Lower leg skin (tissue), 4 donors: ENCODE data around the gene ZRANB1. TPM values are rescaled to one million over a fixed set of nuclear protein-coding genes. Genes with fewer than 3 reads are reported as not detected.

Source experiments
- DNase-seq, 2 donors: peaks; one replicate each; pipeline ENCODE4 v3.0.0-alpha.2; 2019; ENCODE audit warnings: low spot score in 2 of 2
- H3K4me3 ChIP-seq: fragments of 200-600 bp; sonication (generic); 2 replicates; pipeline ENCODE4 v1.5.1; 2017; ENCODE audit warnings: mild to moderate bottlenecking, low read depth; ENCODE audit not compliant: poor library complexity, severe bottlenecking
- POLR2A ChIP-seq, 2 donors: fragments of 450-650 bp; IDR thresholded peaks; one replicate each; pipeline ENCODE4 v1.6.1; 2016 to 2017; ENCODE audit warnings: antibody characterized with exemption in 2 of 2, mild to moderate bottlenecking in 1 of 2, moderate library complexity in 1 of 2
- WGBS, 2 donors: methylation state at CpG; one replicate each; pipeline ENCODE4 v1.1.5; 2018; 5-methylcytosine and 5-hydroxymethylcytosine counted together
- intact Hi-C: fragments of 100-400 bp; cut with DNase I; formaldehyde crosslinking; loops from one replicate; pipeline ENCODE4 v1.15.0; 2023; ENCODE audit warnings: low total_unique reads
- total RNA-seq, 4 donors: library from RNA; depleted of rRNA; stranded (reverse); fragments of >200 nt; gene quantifications; one replicate each; pipeline ENCODE4 v1.1.0, GENCODE V29; 2016
- TF ChIP-seq, protein P1 (sequence below), 3 donors: fragments of 450-650 bp; IDR thresholded peaks; one replicate each; pipeline ENCODE4 v1.5.1; 2016; ENCODE audit warnings: antibody characterized with exemption in 3 of 3, mild to moderate bottlenecking in 3 of 3, moderate library complexity in 2 of 3

The ZRANB1 gene
- total RNA-seq, 4 donors from 2014 or later: 26.5 to 40.6 (median 35.0) TPM

DNA sequence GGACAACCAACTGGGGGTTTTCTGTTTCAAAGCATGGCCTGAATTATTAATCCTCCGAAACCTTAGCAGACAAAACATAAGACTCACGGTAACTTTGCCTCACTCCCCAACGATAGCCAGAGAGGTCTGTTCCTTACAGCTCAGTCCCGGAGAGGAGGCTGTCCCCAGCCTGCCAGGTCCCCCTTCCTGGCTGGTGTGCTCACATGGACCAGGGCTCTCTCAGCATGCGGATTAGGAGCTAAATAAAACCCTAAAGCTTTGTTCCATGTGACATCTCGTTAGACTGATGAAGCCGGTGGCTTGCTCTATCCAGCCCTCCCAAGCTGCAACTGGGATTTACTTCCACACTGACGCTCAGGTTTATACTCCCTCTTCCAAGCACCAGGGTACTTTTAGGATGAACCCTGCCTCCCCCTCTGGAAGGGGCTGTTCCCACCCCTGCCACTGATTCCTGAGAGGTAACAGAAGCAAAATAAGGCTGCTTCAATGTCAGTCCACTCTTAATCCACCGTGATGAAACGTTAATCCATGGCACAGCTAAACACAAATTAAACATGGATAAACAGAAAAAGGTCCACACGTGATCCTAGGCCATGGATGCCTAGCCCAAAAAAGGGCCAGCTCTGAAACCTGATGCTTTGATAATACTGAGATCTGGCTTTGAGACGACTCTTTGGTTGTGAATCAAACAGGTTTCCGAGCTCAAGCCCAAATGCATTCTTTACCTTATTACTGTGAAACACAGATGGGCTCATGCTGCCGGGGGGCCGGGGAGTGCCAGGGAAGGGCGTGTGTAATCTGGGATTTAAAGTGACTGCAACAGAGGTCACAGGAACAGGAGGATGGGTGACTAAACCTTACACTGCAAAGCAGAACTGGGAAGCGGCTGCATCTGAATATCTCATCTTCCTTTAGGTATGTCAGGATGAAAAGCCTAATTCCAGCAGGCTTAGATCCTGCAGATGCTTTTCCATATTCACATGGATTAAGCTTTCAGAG, 86.2 kb downstream of the ZRANB1 start:
- DNase-seq: no peak
- WGBS, 2 donors: 68 to 76% methylated on average over 17 of the region's 17 CpGs
- no peak overlapping the region for H3K4me3 ChIP-seq
- TF ChIP-seq, protein P1, sequence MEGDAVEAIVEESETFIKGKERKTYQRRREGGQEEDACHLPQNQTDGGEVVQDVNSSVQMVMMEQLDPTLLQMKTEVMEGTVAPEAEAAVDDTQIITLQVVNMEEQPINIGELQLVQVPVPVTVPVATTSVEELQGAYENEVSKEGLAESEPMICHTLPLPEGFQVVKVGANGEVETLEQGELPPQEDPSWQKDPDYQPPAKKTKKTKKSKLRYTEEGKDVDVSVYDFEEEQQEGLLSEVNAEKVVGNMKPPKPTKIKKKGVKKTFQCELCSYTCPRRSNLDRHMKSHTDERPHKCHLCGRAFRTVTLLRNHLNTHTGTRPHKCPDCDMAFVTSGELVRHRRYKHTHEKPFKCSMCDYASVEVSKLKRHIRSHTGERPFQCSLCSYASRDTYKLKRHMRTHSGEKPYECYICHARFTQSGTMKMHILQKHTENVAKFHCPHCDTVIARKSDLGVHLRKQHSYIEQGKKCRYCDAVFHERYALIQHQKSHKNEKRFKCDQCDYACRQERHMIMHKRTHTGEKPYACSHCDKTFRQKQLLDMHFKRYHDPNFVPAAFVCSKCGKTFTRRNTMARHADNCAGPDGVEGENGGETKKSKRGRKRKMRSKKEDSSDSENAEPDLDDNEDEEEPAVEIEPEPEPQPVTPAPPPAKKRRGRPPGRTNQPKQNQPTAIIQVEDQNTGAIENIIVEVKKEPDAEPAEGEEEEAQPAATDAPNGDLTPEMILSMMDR (IDR thresholded peaks at IDR 0.05): no peak
- no peak for TF ChIP-seq POLR2A (IDR thresholded peaks at IDR 0.05)
- intact Hi-C loops: no loop called here

DNA sequence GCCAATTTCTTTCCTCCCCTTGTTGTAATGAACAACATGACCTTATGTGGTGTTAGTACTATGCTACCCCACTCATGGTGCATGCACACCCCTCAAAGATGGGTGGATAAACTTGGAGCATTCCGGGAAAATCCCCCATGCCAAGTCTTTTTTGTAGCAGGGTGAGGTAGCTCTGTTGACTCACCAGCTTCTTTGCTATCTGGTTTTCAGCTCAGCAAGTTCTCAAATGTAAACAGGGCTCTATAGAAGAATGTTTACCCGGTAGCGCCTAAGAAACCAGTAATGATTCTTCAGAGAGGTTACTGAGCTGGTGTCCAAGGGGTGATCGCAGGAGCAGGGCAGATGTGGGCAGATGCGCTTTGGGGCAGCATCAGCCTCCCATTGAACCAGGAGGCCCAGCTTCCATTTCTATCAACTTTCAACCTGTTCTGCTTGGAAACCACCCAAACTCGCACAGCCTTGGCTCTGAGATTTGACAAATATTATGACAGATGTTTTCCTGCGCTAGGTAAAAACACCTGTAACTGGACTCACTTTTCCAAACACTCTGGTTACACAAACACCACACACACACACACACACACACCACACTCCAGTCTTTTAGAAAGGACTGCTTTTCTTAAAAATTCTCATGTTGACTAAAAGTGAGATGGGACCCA, 87.8 kb downstream of the ZRANB1 start:
- WGBS, 2 donors: 76 to 88% methylated on average over 7 of the region's 7 CpGs
- H3K4me3 ChIP-seq: no peak overlapping the region
- no peak for TF ChIP-seq POLR2A (IDR thresholded peaks at IDR 0.05)
- intact Hi-C loops: no loop called here
- DNase-seq: no peak

DNA sequence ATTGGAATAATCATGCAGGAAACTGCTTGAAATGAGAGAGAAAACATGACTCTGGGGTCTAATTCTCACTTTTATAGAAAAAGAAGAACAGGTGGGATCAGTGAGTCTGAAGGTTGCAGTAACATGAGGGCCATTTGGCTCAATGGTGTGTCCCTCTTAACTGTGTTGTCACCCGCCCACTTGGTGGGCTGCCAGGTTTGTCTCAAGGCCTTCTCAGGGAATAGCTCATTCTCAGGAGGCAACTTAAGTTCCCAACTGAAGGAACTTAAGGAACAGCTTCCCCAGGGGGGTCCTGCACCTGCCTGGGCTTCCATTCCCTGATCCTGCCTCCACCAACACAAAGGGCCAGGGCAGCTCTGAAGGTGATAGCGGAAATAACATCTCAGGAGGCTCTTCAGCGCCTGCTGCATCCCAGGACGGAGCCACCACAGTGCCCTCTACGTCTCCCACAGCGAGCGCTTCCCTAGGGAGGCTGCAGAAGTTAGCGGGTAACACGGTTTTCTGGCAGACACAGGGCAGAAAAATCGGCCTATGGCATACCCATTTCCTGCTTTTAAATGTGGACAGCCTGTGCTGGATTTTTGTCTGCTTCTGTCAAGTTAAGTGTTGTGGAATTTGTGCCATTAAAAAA, 88.8 kb downstream of the ZRANB1 start:
- WGBS, 2 donors: 85 to 89% methylated on average over 8 to 9 of the region's 10 CpGs
- intact Hi-C loops: no loop called here
- H3K4me3 ChIP-seq: no peak overlapping the region
- DNase-seq: no peak
- TF ChIP-seq POLR2A (IDR thresholded peaks at IDR 0.05): no peak
- TF ChIP-seq, protein P1 (IDR thresholded peaks at IDR 0.05): no peak

DNA sequence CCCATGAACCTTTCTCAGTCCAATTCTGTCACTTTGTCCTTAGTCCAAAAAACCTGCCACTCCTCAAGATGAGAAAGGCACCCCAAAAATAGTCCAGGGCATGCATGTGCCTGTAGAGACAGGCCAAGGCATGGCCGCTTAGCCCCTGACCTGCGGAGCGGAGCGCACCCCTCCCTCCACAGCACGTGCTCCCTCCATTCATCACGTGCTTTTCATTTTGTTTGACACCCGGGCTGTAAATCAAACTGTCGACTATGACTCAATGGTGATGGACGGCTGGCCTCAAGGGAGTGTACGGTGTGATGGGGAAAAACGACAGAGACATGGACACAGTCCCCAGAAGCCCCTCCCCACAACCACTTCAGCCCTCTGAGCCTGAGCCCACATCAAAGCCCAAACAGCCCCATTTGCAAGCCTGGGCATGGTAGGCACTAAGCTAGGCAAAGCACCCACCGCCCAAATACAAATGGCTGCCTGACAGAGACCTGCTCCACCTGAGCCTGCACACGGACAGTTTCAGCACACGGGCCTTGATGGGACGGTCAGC, 90.6 kb downstream of the ZRANB1 start:
- 82 to 83% methylated on average over 15 of the region's 15 CpGs for WGBS, 2 donors
- intact Hi-C loops: no loop called here
- DNase-seq: no peak
- no peak overlapping the region for H3K4me3 ChIP-seq
- no peak for TF ChIP-seq POLR2A (IDR thresholded peaks at IDR 0.05)
- TF ChIP-seq, protein P1 (IDR thresholded peaks at IDR 0.05): no peak

DNA sequence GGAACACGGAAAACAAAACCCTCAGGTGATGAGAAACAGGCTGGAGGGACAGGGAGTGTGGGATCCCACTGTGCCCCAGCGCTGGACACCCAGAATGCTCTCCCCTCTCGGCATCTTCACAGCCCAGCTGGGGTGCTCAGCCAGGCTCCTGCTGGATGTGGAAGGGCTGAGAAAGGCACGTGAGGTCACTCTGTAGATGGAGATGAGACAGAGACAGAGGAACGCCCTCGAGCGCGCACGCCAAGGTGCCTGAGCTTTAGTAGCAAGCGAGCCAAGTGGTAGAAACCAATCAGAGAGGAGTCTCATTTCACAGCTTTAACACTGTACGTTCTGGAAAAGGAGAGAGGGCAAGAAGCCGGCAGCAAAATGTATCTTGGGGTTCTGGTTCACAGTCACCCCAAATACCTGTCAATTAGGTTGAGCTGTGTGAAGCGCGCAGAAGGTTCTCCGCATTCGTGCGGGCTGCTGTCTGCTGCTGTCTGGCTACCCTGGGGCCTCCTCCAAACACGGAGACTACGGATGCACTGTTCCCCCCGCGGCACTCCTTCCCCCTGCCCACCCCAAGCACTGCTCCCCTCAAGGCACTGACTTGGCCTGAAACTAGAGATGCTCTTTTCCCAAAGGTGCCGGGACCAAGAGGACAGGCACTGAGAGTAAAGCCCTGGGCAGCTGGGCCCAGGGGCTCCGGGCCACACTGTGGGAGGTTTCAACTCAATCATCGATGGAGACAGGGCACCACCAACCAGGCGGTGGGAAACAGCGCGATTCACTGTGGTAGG, 91.4 kb downstream of the ZRANB1 start:
- 80 to 93% methylated on average over 27 of the region's 27 CpGs for WGBS, 2 donors
- H3K4me3 ChIP-seq: no peak overlapping the region
- DNase-seq: no peak
- no peak for TF ChIP-seq POLR2A (IDR thresholded peaks at IDR 0.05)
- TF ChIP-seq, protein P1 (IDR thresholded peaks at IDR 0.05): no peak
- intact Hi-C loops: no loop called here
